COLO668 (cell line): Measurements from ENCODE around the gene CASP1.
"Not testable (repeated sequence)": the region's sequence is repeated elsewhere in the genome, so short reads cannot be mapped to it uniquely, and the experiment has no call there.

Source experiments
- DNase-seq: peaks from one replicate; lab custom pipeline; 2025; ENCODE audit not compliant: unreplicated experiment; lab: John Stamatoyannopoulos, UW

CASP1 gene

GRCh38 chr11:105046898-105047579, 12.1 kb upstream of the CASP1 start:
- DNase-seq = no peak

- no peak for DNase-seq
These were observed 10.8 kb upstream of the CASP1 start for GRCh38 chr11:105045676-105046296.

GRCh38 chr11:105044557-105045524, 9.9 kb upstream of the CASP1 start, which contains the start of gene CARD16:
TSS of gene CARD16 (minus strand) at chr11:105045335. CDS start at chr11:105045297, 38 bp downstream.
- not testable (repeated sequence) for DNase-seq

- no peak for DNase-seq
These were observed 7.2 kb upstream of the CASP1 start for GRCh38 chr11:105042178-105042577.

- no peak for DNase-seq
These were observed 5.8 kb upstream of the CASP1 start for GRCh38 chr11:105040703-105041102.

- not testable (repeated sequence) for DNase-seq
These were observed 556 bp downstream of the CASP1 start for GRCh38 chr11:105034388-105034787.

- no peak for DNase-seq
These were observed 1.2 kb downstream of the CASP1 start for GRCh38 chr11:105033781-105034180.

- no peak for DNase-seq
These were observed 1.6 kb downstream of the CASP1 start for GRCh38 chr11:105033343-105033742.

- DNase-seq = no peak
These were observed 2.4 kb downstream of the CASP1 start for GRCh38 chr11:105032495-105032894.

- DNase-seq = no peak
These were observed 7.3 kb downstream of the CASP1 start for GRCh38 chr11:105027678-105028077.

GRCh38 chr11:105024394-105024793, 10.6 kb downstream of the CASP1 start:
- no peak for DNase-seq

GRCh38 chr11:105023003-105023402, 11.9 kb downstream of the CASP1 start, which contains the start of gene CASP5:
TSS of gene CASP5 (minus strand) at chr11:105023168. CDS start at chr11:105023136, 32 bp downstream.
- DNase-seq = no peak

GRCh38 chr11:105022527-105022926, 12.4 kb downstream of the CASP1 start:
- DNase-seq = no peak

- DNase-seq = no peak
These were observed 27.5 kb downstream of the CASP1 start for GRCh38 chr11:105007463-105007862.

GRCh38 chr11:105005451-105005845, 29.5 kb downstream of the CASP1 start:
- no peak for DNase-seq

- no peak for DNase-seq
These were observed 30.9 kb downstream of the CASP1 start for GRCh38 chr11:105004021-105004420.

- no peak for DNase-seq
These were observed 31.8 kb downstream of the CASP1 start for GRCh38 chr11:105003151-105003550.

GRCh38 chr11:105000797-105001196, 34.1 kb downstream of the CASP1 start:
- DNase-seq = peak; percentile 35

GRCh38 chr11:105000167-105000566, 34.8 kb downstream of the CASP1 start:
- peak; percentile 2 for DNase-seq

- no peak for DNase-seq
These were observed 35.2 kb downstream of the CASP1 start for GRCh38 chr11:104999721-105000120.

- no peak for DNase-seq
These were observed 37.7 kb downstream of the CASP1 start for GRCh38 chr11:104997288-104997687.
